ENCODE measurements around the gene ELP1.

GRCh38 chr9:108860354-108860753 is 73.6 kb downstream of the ELP1 start:
- TF ChIP-seq POLR2A (IDR thresholded peaks at IDR 0.05) (no peak), CTCF (IDR thresholded peaks at IDR 0.05) (no peak)
